Osteoblast (primary cell): ENCODE measurements around the gene SEMA7A. TPM values are rescaled to one million over a fixed set of nuclear protein-coding genes. Genes with fewer than 3 reads are reported as not detected.
A peak's percentile ranks its signal among the peaks of the same experiment; 100 is the strongest.

Experiments used
- DNase-seq: peaks from one replicate; pipeline ENCODE4 v3.0.0; 2011; ENCODE audit warnings: low spot score, mixed read lengths; ENCODE audit not compliant: insufficient read length; ENCODE audit errors: missing footprints
- H2AFZ ChIP-seq: 2 replicates; pipeline ENCODE4 v1.6.0; 2011; ENCODE audit warnings: mild to moderate bottlenecking, low read length
- H3K27ac ChIP-seq: 2 replicates; pipeline ENCODE4 v1.5.1; 2011; ENCODE audit warnings: mild to moderate bottlenecking, low read depth, low read length, moderate library complexity
- H3K27me3 ChIP-seq: 2 replicates; pipeline ENCODE4 v1.6.0; 2012; ENCODE audit warnings: mild to moderate bottlenecking, control low read depth, inconsistent platforms, low read length, moderate library complexity; ENCODE audit not compliant: insufficient read depth
- H3K36me3 ChIP-seq: 2 replicates; pipeline ENCODE4 v1.5.1; 2011; ENCODE audit warnings: mild to moderate bottlenecking, low read length, control low read depth, moderate library complexity; ENCODE audit not compliant: insufficient read depth
- H3K4me1 ChIP-seq: 2 replicates; pipeline ENCODE4 v1.5.1; 2011; ENCODE audit warnings: mild to moderate bottlenecking, low read length, control low read depth, moderate library complexity; ENCODE audit not compliant: insufficient read depth
- H3K4me2 ChIP-seq: 2 replicates; pipeline ENCODE4 v1.6.0; 2011; ENCODE audit warnings: mild to moderate bottlenecking, low read length; ENCODE audit not compliant: insufficient read depth
- H3K4me3 ChIP-seq: fragments of 200-600 bp; sonication (generic); 3 replicates; pipeline ENCODE4 v1.5.1; 2012; ENCODE audit warnings: mild to moderate bottlenecking, low read length, inconsistent platforms; ENCODE audit not compliant: insufficient read depth
- H3K79me2 ChIP-seq: 2 replicates; pipeline ENCODE4 v1.6.0; 2012; ENCODE audit warnings: mild to moderate bottlenecking, low read length, control low read depth, inconsistent platforms; ENCODE audit not compliant: insufficient read depth
- H3K9me3 ChIP-seq: 2 replicates; pipeline ENCODE4 v1.5.1; 2011; ENCODE audit warnings: low read depth, low read length, control low read depth
- H4K20me1 ChIP-seq: 2 replicates; pipeline ENCODE4 v1.6.0; 2012; ENCODE audit warnings: mild to moderate bottlenecking, low read length, control low read depth; ENCODE audit not compliant: insufficient read depth
- CTCF ChIP-seq: IDR thresholded peaks from 2 replicates; pipeline ENCODE4 v1.5.1; 2011; ENCODE audit warnings: mild to moderate bottlenecking, low read depth, low read length, moderate library complexity; ENCODE audit errors: extremely low read depth
- total RNA-seq: library from RNA; depleted of rRNA; stranded (reverse); fragments of >200 nt; gene quantifications from 2 replicates; pipeline ENCODE4 v1.2.3, GENCODE V29; 2012

The SEMA7A gene
- total RNA-seq, 1 donor: 30.4 TPM

- no peaks in the 10 kb centered on the region for H3K9me3 ChIP-seq
Observed at GRCh38 chr15:74441248-74441941, 7.6 kb upstream of the SEMA7A start.

DNA sequence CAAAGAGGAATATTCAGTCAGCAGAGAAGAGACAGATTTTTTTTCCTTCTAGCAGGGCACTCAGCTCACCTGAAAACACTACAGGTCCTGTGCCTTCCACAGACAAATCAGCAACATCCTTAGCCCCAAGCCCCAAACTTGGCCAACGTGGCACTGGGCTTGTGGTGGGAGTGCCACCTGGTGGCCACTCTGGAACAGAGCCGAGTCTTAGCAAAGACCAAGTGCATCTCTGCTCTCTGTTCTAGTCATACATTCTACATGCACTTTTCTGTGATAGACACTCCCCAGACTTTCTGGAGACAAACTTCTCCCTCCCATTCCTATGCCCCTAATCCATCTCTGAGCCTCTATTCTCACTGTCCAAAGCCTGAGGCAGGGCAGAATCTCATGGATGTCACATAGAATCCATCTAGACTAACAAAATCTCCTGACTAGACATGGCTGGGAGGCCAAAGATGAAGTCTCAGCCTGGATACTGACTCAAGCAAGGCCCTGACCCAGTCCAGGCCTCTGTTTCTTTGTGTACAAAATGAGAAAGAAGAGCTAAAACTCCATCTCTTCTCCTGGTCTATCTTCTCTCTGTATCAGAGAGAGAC is 5.1 kb upstream of the SEMA7A start:
- H3K36me3 ChIP-seq: no peaks in the 10 kb centered on the region
- no peak overlapping the region for H3K4me3 ChIP-seq
- peaks cover 10% of the 10 kb centered on the region for H3K79me2 ChIP-seq
- DNase-seq: peak; percentile 95
- peak overlapping the region; percentile 3 for H2AFZ ChIP-seq
- no peak overlapping the region for H3K27ac ChIP-seq
- TF ChIP-seq CTCF: peak; percentile 94
- no peaks in the 10 kb centered on the region for H4K20me1 ChIP-seq
- no peak overlapping the region for H3K4me2 ChIP-seq
- peaks cover 23% of the 10 kb centered on the region for H3K4me1 ChIP-seq
- no peaks in the 10 kb centered on the region for H3K9me3 ChIP-seq
- H3K27me3 ChIP-seq: no peaks in the 10 kb centered on the region

More at GRCh38 chr15:74441248-74441941, 7.6 kb upstream of the SEMA7A start:
- H4K20me1 ChIP-seq: no peaks in the 10 kb centered on the region
- H3K4me1 ChIP-seq: peaks cover 23% of the 10 kb centered on the region
- no peak overlapping the region for H3K4me3 ChIP-seq
- H3K4me2 ChIP-seq: no peak overlapping the region
- H3K27ac ChIP-seq: no peak overlapping the region
- peaks cover 3% of the 10 kb centered on the region for H3K36me3 ChIP-seq
- TF ChIP-seq CTCF: no peak
- no peaks in the 10 kb centered on the region for H3K27me3 ChIP-seq
- no peaks in the 10 kb centered on the region for H3K79me2 ChIP-seq
- DNase-seq: no peak
- H2AFZ ChIP-seq: no peak overlapping the region

GRCh38 chr15:74438206-74438605 is 4.4 kb upstream of the SEMA7A start:
- no peak for DNase-seq
- H3K4me1 ChIP-seq: peaks cover 18% of the 10 kb centered on the region
- TF ChIP-seq CTCF: no peak
- no peaks in the 10 kb centered on the region for H4K20me1 ChIP-seq
- no peaks in the 10 kb centered on the region for H3K36me3 ChIP-seq
- no peak overlapping the region for H3K27ac ChIP-seq
- H3K4me2 ChIP-seq: no peak overlapping the region
- no peaks in the 10 kb centered on the region for H3K27me3 ChIP-seq
- H3K79me2 ChIP-seq: peaks cover 15% of the 10 kb centered on the region
- H3K9me3 ChIP-seq: no peaks in the 10 kb centered on the region
- H3K4me3 ChIP-seq: no peak overlapping the region
- peak overlapping the region; percentile 3 for H2AFZ ChIP-seq
